Fibroblast of skin of back (primary cell): Measurements from ENCODE around the gene CXorf65. TPM values are rescaled to one million over a fixed set of nuclear protein-coding genes. Genes with fewer than 3 reads are reported as not detected.

Experiments used
- DNase-seq: peaks from one replicate; pipeline ENCODE4 v3.0.0-alpha.2; 2013
- polyA plus RNA-seq, 2 experiments: library from polyadenylated mRNA; unstranded; fragments of 120-200 nt; gene quantifications; one replicate each; pipeline ENCODE4 v1.2.1, GENCODE V29; 2013; ENCODE audit not compliant: insufficient read length in 2 of 2

Gene CXorf65
- polyA plus RNA-seq (2013, experiment 1 of 2; ENCODE audit: insufficient read length): not detected
- polyA plus RNA-seq (2013, experiment 2 of 2; ENCODE audit: insufficient read length): not detected

GRCh38 chrX:71106427-71106826 lies at the start of gene CXorf65:
Gene CXorf65 (minus strand): TSS chrX:71106740. CDS start chrX:71106556, 184 bp downstream.
- no peak for DNase-seq

GRCh38 chrX:71154641-71155040 lies 48.1 kb upstream of the CXorf65 start:
- DNase-seq: no peak

DNA sequence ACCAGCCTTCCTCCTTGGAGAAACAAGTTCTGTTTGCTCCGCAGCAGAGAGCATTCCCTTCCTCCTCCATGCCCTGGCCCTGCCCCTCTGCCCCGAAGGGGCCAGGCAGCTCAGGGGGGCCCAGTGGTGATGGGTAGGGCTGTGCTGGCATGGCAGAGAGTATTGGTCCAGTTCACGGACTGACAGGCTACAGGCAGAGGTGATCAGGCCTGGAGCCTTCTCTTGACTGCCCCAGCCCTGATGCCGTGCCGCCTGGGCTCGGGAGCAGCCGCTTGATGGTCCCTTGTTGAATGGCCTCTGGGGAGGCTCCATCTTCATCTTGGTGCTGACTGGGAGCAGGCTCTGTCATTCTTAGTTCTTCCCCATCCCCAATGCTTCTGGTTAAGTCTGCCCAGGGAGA lies 47.7 kb upstream of the CXorf65 start:
- no peak for DNase-seq

- no peak for DNase-seq
Measured at GRCh38 chrX:71151366-71151765, 44.8 kb upstream of the CXorf65 start.

GRCh38 chrX:71148278-71148663 lies 41.7 kb upstream of the CXorf65 start:
- DNase-seq: no peak

DNA sequence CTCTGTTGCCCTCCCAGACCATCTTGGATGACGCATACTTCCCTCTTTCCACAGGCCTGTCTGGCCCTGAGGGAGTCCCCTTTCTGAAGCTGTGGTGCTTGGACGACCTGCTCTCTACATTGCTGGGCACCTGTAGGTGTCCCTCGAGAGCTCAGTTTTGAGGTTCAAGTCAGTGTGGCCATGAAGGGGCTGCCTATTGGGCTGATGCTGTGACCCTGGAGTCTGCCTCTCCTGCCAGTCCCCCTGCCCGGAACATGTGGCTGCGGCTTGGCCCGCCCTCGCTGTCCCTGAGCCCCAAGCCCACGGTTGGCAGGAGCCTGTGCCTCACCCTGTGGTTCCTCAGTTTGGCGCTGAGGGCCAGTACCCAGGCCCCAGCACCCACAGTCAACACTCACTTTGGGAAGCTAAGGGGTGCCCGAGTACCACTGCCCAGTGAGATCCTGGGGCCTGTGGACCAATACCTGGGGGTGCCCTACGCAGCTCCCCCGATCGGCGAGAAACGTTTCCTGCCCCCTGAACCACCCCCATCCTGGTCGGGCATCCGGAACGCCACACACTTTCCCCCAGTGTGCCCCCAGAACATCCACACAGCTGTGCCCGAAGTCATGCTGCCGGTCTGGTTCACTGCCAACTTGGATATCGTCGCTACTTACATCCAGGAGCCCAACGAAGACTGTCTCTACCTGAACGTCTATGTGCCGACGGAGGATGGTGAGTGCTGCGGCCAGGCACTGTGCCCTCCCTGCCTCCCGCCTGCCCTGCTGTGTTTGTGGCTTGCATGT lies 41.1 kb upstream of the CXorf65 start:
- DNase-seq: no peak

DNA sequence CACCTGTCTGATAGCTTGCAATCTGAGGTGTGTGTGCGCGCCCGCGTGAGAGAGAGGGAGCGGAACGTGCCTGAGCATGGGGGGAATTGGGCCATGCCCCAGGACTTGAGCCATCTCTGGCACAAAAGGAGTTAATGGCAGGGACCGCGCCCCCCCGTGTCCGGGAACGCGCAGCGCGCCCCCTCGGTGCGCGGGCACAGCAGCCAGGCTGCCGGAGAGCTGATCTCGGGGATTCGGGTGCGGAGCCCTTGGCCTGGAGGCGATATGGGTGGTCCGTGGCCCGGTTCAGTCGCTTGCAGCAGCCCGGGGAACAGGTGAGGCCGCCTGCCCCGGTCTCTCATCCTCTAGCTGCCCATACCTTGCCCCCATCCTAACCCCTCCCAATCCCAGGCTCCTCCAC lies 38.1 kb upstream of the CXorf65 start, which contains the start of gene NLGN3:
TSS of gene NLGN3 (plus strand) at position 191 of the 400 bp plus-strand sequence. CDS start 2,909 bp downstream, outside the sequence.
- no peak for DNase-seq

DNA sequence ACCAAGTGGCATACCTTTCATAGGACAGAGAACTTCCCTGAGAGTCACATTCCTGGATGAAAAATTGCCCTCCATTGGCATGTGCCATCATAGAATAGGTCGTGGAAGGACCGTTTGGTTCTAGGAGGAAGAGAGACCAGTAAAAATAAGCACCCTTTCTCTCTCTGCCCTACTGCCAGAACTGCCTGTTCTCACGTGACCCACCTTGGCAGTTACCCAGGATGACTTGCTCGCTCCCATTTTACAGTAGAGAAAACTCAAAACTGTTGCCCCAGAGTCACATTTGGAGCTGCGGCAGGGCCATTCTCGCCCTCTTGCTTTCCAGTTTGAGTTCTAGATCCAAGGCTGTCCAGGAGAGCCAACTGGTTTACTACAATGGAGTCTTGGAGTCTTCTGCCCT lies 37.0 kb upstream of the CXorf65 start:
- no peak for DNase-seq

GRCh38 chrX:71140440-71140839 lies 33.9 kb upstream of the CXorf65 start:
- DNase-seq: no peak

DNA sequence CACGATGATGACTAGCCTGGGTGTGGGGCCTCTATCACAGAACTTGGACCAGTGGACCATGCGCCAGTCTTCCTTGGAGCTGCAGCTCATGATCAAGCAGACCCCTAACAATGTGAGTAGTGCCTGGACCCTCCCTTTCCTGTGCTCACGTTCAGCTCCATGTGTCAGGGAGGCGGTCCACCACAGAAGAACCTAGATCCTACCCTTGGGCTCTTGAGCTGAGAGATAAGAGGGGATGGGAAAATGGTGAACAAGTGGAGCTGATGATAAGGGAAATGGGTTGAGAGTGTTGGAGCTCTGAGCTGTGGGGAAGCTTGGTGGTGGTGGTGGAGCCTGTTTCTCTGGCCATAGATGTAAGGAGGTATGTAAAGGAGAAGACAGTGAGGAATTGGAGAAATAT lies 25.0 kb upstream of the CXorf65 start:
- DNase-seq: no peak

GRCh38 chrX:71128915-71129765 lies 22.6 kb upstream of the CXorf65 start:
- DNase-seq: peak; percentile 46

DNA sequence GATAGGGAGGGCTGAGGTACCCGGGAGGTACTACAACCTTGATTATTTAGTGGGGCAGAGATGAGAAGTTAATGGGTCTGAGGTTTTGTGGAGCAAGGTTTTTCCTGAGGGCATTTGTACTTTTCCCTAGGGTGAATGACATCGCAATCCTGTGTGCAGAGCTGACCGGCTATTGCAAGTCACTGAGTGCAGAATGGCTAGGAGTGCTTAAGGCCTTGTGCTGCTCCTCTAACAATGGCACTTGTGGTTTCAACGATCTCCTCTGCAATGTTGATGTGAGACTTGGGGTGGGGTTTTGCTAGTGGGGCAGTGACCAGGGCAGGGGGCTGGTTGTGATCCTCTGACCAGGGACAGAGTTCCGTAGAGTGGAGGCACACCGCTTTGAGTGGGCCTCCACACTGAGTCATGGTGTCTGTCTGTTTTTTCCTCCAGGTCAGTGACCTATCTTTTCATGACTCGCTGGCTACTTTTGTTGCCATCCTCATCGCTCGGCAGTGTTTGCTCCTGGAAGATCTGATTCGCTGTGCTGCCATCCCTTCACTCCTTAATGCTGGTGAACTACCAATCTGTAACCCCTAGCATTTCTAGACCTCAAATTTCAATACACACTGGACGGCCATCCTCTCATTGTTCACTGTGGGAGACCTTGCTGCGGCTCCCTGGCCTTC lies 21.8 kb upstream of the CXorf65 start:
- DNase-seq: no peak

- DNase-seq: no peak
Measured at GRCh38 chrX:71118985-71119535, 12.5 kb upstream of the CXorf65 start.

DNA sequence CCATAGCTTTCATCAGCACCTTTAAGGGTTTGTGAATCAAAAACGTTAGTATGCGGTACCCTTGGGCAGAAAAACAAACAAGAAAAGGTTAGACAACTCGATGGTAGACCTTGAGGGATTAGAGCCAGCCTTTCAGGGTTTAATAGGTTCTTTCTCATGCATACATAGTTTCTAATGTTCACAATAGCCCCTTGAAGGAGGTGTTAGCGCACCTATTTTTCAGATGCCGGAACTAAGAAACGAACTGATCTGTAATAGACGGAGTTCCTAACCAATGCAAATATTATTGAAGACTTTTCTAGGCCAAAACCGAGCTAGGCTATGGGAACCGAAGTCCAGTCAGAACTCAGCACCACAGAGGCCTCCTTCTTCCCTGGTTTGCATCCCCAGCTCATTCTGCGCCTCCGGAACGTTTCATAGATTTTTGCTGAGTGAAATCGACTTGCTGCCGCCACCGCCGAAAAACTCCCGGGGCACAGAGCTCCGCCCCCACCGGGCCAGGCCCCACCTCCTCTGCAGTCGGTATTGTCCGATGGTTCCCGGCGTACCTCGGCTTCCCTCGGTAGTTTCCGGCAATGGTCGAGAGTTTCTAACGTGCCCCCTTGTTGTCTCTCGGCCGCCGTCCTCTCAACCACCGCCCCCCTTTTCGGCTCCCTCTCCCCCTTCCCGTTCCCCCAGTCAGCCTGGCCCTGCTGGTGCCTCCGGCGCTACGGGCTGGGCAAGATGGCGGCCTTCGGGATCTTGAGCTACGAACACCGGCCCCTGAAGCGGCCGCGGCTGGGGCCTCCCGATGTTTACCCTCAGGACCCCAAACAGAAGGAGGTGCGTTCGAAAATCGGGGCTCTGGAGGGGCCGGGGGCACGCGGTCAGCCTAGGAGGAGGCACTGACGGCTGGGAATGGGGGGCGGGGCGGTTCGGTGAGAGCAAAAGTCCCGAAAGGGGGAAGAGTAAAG lies 11.8 kb upstream of the CXorf65 start, which contains the start of gene MED12:
TSS of gene MED12 (plus strand) at position 565 of the 953 bp plus-strand sequence. CDS start at position 724, 159 bp downstream.
- peak; percentile 80 for DNase-seq

DNA sequence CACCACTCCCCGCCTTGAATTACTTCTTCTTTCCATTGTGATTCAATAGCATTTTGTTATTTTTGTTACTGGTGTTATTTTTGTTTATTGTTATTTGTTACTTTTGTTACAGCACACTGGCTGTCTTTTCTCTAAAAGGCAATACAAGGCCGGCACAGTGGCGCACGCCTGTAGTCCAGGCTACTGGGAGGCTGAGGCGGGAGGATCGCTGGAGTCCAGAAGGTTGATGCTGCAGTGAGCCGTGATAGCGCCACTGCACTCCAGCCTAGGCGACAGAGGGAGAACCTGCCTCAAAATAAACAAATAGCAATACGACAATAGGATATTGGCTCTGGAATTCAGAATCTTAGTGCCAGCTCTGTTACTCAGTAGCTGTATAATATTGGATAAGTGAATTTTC lies 10.8 kb upstream of the CXorf65 start:
- DNase-seq: no peak

DNA sequence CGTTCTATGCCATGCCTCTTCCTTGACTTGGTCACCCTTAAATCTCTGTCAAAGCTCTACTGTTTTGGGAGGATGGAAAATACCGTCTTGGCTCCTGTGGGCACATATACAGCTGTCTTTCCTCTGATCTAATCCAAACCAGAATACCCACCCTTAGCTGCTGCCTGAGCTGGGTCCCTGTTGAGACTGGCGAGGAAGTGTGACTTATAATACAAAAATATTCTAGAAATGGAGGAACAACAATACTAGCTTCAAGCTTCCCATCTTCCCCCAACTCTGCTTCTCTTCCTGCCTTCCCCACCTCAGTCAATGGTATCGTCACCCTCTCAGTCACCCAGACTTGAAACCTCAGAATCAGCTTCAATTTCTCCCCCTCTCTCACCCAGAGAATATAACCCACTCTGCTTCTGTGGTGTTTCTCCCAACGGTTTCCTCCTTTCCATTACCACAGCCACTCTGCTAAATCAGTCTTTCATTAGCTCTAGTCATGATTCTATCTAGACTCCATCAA lies 5.4 kb upstream of the CXorf65 start:
- DNase-seq: no peak

DNA sequence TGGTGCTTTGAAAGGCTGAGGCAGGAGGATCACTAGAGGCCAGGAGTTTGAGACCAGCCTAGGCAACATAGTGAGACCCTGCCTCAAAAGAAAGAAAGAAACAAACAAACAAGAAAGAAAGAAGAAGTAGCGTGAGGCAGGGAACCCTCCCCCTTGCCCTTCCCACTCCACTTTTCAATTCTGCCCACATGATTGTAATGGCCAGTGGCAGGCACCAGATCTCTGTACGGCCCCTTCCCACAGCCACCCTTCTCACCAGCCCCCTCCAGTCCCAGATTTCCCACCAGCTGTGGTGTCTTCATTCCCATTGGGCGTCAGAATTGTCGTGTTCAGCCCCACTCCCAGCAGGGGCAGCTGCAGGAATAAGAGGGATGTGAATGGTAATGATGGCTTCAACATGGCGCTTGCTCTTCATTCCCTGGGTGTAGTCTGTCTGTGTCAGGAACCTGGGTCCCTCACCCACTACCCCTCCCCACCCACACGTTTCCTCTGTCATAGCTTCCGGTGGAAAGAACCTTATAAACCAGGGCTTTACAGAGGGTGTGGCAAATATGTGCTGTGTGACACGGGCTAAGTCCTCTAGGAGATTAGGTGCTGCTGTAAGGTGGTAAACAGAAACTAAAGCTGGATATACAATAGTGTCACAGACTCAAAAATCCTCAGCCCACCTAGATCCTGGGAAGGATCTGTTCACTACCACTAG lies 4.8 kb upstream of the CXorf65 start, which contains the start of gene IL2RG:
TSS of gene IL2RG (minus strand) at position 437 of the 703 bp plus-strand sequence. CDS start at position 399, 38 bp downstream.
- DNase-seq: no peak

DNA sequence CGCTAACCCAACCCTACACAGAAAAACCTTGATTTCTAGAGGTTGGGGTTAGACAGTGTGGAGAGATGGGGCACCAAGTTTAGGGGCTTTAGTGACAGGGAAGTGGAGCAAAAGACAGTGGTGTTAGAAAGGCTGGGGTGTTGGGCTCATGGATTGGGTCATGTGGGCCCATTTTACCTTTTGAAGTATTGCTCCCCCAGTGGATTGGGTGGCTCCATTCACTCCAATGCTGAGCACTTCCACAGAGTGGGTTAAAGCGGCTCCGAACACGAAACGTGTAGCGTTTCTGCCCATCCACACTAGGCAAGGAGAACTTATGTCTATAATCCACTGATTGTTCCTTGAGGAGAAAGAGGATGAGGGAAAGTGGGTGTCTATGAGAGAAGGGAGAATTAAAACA lies 2.5 kb upstream of the CXorf65 start:
- no peak for DNase-seq

DNA sequence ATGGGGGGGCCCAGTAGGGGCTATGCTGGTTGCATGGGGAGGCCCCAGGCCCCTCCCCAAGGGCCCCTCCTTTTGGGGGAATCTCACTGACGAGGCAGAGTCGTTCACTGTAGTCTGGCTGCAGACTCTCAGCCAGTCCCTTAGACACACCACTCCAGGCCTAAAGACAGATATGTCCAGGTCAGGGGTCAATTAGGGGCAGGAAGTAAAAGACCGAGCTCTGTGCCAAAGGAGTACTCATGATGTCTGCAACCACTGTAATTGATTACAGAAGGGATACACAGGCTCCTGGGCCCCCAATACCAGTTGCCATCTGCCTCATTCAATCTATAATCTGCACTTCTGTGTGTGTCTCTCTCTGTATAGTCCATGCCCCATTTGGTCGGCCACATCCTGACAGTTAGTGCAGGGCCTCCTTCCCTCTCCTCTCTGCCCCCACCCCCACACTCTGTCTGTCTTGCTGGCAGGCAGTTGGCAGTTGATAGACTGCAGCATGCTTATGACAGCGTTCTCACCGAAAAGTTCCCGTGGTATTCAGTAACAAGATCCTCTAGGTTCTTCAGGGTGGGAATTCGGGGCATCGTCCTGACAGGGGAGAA lies 1.3 kb upstream of the CXorf65 start:
- no peak for DNase-seq

DNA sequence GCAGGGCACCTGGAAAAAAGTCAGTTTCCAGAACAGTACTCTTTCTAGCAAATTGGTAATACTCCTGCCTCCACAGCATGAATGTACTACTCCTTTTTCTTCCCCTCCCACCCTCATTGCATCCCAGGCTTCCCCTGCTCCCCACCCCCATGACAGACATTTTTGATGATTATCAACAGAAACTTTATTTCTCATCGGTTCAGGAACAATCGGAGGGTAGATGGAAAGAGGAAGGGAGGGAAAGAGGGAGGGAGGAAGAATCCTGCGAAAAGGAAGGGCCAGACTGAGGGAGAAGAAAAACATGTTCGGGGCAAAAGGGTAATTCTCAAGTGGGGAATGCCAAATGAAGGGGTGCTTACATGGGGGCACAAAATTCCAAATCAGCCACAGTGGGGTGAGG lies 705 bp upstream of the CXorf65 start:
- DNase-seq: no peak
